ENCODE measurements around the gene RFX8.

GRCh38 chr2:101362777-101363176 lies 112.1 kb downstream of the RFX8 start:
- TF ChIP-seq CTCF (IDR thresholded peaks at IDR 0.05; ENCODE audit: insufficient read depth, low read length, poor library complexity, severe bottlenecking) (no peak), EZH2phosphoT487 (conservative IDR thresholded peaks at IDR 0.05; ENCODE audit: low read length) (no peak)

Measured in SU-DHL-6 (cell line).